ENCODE measurements around the gene GGNBP2. TPM values are rescaled to one million over a fixed set of nuclear protein-coding genes. Genes with fewer than 3 reads are reported as not detected.

The GGNBP2 gene
- total RNA-seq, 1 donor = 61.9 TPM

- TF ChIP-seq, protein P1, sequence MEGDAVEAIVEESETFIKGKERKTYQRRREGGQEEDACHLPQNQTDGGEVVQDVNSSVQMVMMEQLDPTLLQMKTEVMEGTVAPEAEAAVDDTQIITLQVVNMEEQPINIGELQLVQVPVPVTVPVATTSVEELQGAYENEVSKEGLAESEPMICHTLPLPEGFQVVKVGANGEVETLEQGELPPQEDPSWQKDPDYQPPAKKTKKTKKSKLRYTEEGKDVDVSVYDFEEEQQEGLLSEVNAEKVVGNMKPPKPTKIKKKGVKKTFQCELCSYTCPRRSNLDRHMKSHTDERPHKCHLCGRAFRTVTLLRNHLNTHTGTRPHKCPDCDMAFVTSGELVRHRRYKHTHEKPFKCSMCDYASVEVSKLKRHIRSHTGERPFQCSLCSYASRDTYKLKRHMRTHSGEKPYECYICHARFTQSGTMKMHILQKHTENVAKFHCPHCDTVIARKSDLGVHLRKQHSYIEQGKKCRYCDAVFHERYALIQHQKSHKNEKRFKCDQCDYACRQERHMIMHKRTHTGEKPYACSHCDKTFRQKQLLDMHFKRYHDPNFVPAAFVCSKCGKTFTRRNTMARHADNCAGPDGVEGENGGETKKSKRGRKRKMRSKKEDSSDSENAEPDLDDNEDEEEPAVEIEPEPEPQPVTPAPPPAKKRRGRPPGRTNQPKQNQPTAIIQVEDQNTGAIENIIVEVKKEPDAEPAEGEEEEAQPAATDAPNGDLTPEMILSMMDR (IDR thresholded peaks at IDR 0.05; ENCODE audit: extremely low read depth, low read depth, low read length) = no peak
- Histone ChIP-seq H3K4me1 (ENCODE audit: insufficient read depth, low read length) (peaks cover 11% of the 10 kb centered on the region), H3K36me3 (ENCODE audit: insufficient read depth, low read length) (no peaks in the 10 kb centered on the region), H4K20me1 (ENCODE audit: insufficient read depth, low read length) (peaks cover 8% of the 10 kb centered on the region), H3K79me2 (ENCODE audit: insufficient read depth, low read length) (peaks cover 12% of the 10 kb centered on the region), H3K4me2 (ENCODE audit: insufficient read depth, low read length) (no peak overlapping the region), H3K9me3 (ENCODE audit: low read depth, low read length) (no peaks in the 10 kb centered on the region), H3K4me3 (ENCODE audit: insufficient read depth, low read length) (no peak overlapping the region), H2AFZ (ENCODE audit: low read length) (no peak overlapping the region), H3K27me3 (ENCODE audit: insufficient read depth, low read length) (peaks cover 4% of the 10 kb centered on the region), H3K27ac (ENCODE audit: low read depth, low read length) (no peak overlapping the region)
- no peak for DNase-seq (ENCODE audit: insufficient read length, low spot score, missing footprints)
Measured at GRCh38 chr17:36609498-36609862, 64.8 kb downstream of the GGNBP2 start.

GRCh38 chr17:36610474-36610873 is 65.8 kb downstream of the GGNBP2 start:
- Histone ChIP-seq H3K9me3 (ENCODE audit: low read depth, low read length) (no peaks in the 10 kb centered on the region), H3K27me3 (ENCODE audit: insufficient read depth, low read length) (peaks cover 4% of the 10 kb centered on the region), H3K79me2 (ENCODE audit: insufficient read depth, low read length) (peaks cover 8% of the 10 kb centered on the region), H2AFZ (ENCODE audit: low read length) (no peak overlapping the region), H3K4me2 (ENCODE audit: insufficient read depth, low read length) (no peak overlapping the region), H3K4me1 (ENCODE audit: insufficient read depth, low read length) (peaks cover 11% of the 10 kb centered on the region), H3K36me3 (ENCODE audit: insufficient read depth, low read length) (no peaks in the 10 kb centered on the region), H4K20me1 (ENCODE audit: insufficient read depth, low read length) (peaks cover 7% of the 10 kb centered on the region), H3K27ac (ENCODE audit: low read depth, low read length) (no peak overlapping the region), H3K4me3 (ENCODE audit: insufficient read depth, low read length) (no peak overlapping the region)
- TF ChIP-seq, protein P1 (IDR thresholded peaks at IDR 0.05; ENCODE audit: extremely low read depth, low read depth, low read length) = no peak
- no peak for DNase-seq (ENCODE audit: insufficient read length, low spot score, missing footprints)

DNA sequence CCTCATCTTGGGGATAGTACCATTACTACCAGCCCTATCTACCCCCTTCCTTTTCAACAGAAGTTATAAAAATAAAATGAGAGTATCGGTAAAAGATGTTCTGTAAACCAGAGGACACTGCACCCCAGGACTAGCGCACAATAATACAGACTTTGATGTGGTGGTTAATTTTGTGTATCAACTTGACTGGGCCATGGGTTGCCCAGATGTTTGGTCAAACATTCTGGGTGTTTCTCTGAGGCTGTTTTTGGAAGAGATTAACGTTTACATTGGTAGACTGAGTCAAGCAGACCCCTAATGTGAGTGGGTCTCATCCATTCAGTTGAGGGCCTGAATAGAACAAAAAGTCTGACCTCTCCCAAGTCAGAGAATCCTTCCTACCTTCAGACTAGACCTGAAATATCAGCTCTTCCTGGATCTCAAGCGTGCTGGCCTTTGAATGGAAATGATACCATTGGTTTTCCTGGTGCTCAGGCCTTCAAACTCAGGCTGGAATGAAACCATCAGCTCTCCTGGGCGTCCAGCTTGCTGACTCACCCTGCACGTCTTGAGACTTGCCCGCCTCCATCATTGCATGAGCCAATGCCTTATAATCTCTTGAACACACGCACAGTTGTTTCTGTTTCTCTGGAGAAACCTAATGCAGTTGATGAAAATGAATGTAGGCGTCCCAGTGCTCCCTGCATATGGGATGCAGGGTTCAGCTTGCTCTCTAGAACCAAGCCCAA is 66.8 kb downstream of the GGNBP2 start:
- peak overlapping the region; percentile 71 for H3K27ac ChIP-seq (ENCODE audit: low read depth, low read length)

GRCh38 chr17:36612323-36612722 is 67.6 kb downstream of the GGNBP2 start:
- no peak overlapping the region for H2AFZ ChIP-seq (ENCODE audit: low read length)
- TF ChIP-seq, protein P1 (IDR thresholded peaks at IDR 0.05; ENCODE audit: extremely low read depth, low read depth, low read length) = no peak
- peaks cover 4% of the 10 kb centered on the region for H3K27me3 ChIP-seq (ENCODE audit: insufficient read depth, low read length)
- peak overlapping the region; percentile 53 for H3K4me2 ChIP-seq (ENCODE audit: insufficient read depth, low read length)
- H3K4me1 ChIP-seq (ENCODE audit: insufficient read depth, low read length) = peaks cover 11% of the 10 kb centered on the region
- H3K27ac ChIP-seq (ENCODE audit: low read depth, low read length) = peak overlapping the region; percentile 71
- H3K9me3 ChIP-seq (ENCODE audit: low read depth, low read length) = no peaks in the 10 kb centered on the region
- H3K36me3 ChIP-seq (ENCODE audit: insufficient read depth, low read length) = no peaks in the 10 kb centered on the region
- no peak overlapping the region for H3K4me3 ChIP-seq (ENCODE audit: insufficient read depth, low read length)
- DNase-seq (ENCODE audit: insufficient read length, low spot score, missing footprints) = no peak
- H4K20me1 ChIP-seq (ENCODE audit: insufficient read depth, low read length) = no peaks in the 10 kb centered on the region
- no peaks in the 10 kb centered on the region for H3K79me2 ChIP-seq (ENCODE audit: insufficient read depth, low read length)

More for the DNA sequence above, 66.8 kb downstream of the GGNBP2 start:
- peaks cover 4% of the 10 kb centered on the region for H3K27me3 ChIP-seq (ENCODE audit: insufficient read depth, low read length)
- H3K36me3 ChIP-seq (ENCODE audit: insufficient read depth, low read length) = no peaks in the 10 kb centered on the region
- peaks cover 11% of the 10 kb centered on the region for H3K4me1 ChIP-seq (ENCODE audit: insufficient read depth, low read length)
- H3K79me2 ChIP-seq (ENCODE audit: insufficient read depth, low read length) = no peaks in the 10 kb centered on the region
- DNase-seq (ENCODE audit: insufficient read length, low spot score, missing footprints) = peak; percentile 83
- no peaks in the 10 kb centered on the region for H3K9me3 ChIP-seq (ENCODE audit: low read depth, low read length)
- H3K4me3 ChIP-seq (ENCODE audit: insufficient read depth, low read length) = no peak overlapping the region
- H4K20me1 ChIP-seq (ENCODE audit: insufficient read depth, low read length) = no peaks in the 10 kb centered on the region
- TF ChIP-seq, protein P1 (IDR thresholded peaks at IDR 0.05; ENCODE audit: extremely low read depth, low read depth, low read length) = no peak
- peak overlapping the region; percentile 53 for H3K4me2 ChIP-seq (ENCODE audit: insufficient read depth, low read length)
- H2AFZ ChIP-seq (ENCODE audit: low read length) = no peak overlapping the region
